AG20443 (cell line): Measurements from ENCODE around the gene GAS2.

Experiments
- DNase-seq: peaks from one replicate; pipeline ENCODE4 v3.0.0; 2012; ENCODE audit warnings: low spot score, mixed read lengths

The GAS2 gene

DNA sequence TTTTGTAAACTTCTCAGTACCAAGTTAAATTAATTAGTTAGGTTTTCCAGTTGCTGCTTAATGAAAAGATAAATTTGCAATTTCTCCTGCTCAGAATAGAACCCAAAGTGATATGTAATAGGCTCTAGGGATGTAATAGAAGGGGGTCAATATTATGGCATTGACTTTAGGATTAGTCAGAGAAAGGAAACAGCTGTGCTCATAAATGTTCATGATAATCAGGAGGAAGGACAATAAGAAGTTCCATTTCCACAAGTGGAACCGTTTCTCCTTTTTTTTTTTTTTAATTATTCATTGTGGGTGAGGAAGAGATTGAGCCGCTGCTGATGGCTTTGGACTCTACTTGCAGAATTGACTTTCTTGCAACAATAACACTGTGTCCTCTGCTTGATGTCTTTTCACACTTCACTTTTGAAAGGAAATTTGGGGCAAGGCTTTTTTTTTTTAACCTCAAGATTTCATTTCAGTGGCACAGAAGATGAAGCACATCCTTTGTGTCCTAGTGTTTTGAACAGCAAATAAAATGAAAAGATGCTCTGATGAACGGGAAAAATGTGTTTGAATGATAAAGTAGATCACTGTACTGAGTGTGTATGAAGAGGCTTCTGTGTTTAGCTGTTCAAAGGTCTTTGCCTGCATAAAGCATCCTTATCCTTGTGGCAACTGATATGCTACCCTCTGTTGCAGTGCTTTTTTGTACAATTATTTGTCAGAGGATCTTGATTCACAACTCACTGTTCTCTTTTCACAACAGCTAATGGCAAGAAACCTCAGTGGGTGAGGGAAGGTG, 62.4 kb downstream of the GAS2 start:
- no peak for DNase-seq

DNA sequence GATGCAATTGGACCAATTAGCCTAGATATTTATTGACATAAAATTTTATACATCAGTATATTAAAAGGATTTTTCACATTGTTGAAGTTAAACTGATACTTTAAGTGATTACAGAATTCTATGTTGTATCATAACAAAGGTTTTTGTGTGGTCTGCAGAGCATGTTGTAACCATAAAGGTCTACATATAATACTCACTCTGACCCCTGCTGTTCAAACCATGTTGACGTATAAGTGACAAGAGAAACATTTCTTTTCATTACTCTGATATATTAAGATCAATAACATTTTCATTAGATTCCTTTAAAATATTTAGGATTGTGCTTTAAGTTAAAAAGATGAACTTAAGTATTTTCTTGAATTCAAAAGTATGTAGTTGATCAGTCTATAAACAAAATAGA, 63.9 kb downstream of the GAS2 start:
- DNase-seq: no peak

- DNase-seq: no peak
Measured at GRCh38 chr11:22732588-22732987, 66.2 kb downstream of the GAS2 start.

DNA sequence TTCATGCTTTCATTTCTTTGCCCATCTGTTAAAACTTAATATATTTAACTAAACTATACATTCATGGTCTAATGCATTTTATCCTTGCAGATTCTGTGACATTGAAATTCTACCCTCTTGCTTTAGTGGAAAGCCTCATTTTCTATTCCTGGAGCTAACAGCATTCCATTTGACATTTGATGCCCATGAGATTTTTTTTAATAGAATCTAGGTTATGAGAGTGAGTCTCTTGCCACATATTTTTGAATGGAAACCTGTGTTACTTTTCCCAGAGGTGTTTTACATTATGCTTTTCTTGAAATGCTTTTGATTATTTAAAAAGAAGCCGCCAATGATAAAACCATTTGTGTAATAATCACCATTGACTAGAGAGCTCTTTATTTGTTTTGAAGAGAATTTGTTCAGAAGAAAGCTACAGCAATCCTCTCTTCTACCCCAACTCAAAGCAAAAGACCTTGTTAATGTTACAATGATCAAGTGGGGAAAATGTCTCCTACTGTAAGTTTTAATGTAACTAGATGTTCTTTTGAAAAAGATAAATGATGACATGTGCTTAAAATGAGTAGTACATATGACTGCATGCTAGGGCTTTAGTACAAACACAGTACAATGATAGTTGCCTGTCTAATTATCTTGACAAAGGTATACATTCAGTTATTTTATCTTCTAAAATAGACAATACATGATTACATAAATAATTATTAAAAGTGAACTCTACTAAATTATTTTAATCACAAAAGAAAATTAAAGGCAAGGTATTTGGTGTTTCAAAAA, 67.3 kb downstream of the GAS2 start:
- DNase-seq: no peak

GRCh38 chr11:22734628-22735345, 68.4 kb downstream of the GAS2 start:
- no peak for DNase-seq

- DNase-seq: no peak
Measured at GRCh38 chr11:22742157-22742613, 75.8 kb downstream of the GAS2 start.

DNA sequence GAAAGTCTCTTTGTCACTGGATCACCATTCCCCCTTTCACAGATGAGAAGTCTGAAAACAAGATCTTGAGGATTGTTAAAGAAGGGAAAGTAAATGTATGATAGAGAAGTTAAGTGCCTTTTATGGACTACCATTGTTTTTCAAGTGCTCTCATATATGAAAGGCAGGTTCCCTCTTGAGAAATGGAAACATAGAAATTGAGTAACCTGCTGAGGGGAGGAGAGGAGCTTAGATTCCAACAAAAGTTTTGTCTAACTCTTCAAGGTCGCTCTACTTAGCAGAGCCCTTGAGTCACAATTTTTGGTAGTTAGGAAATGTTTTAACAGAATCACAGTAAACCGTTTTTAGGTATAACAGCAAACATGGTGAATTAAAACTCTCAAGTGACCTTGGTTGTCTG, 83.1 kb downstream of the GAS2 start:
- no peak for DNase-seq

GRCh38 chr11:22752908-22753310, 86.5 kb downstream of the GAS2 start:
- no peak for DNase-seq

DNA sequence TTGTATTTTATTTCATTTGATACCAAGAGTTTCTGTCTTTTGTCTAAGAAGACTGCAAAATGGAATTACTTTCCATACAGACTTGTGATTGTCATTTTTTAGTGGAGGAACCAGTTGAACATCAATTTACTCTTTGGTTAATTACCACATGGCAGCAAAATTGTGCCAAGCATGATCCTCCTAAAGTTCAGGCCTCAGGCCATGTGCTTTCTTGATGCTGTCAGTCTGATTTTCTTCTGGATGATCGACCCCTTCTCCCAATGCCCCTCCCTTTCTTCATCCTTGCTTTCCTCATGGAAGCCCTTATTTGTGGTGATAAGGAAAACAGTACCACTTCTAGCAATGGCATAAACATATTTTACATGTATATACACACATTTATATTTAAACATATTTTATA, 87.0 kb downstream of the GAS2 start:
- no peak for DNase-seq

DNA sequence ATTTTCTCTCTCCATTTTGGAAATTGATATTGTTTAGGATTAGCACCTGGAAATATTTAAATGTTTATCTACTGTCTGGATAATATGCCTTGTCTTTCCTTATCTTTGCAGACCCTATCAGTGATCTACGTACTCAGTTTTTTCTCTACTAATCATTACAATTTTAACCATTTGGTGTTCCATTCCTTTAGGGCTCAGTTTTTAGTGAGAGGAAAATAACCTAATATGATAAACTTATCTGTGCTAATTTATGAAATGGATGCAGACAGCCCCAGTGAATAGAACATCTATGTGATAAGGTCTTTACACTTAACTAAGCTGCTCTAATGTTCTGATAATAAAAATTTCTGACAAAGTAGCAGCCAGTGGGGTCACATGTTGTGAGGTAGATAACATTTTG, 94.7 kb downstream of the GAS2 start:
- DNase-seq: no peak

GRCh38 chr11:22763166-22763565, 96.8 kb downstream of the GAS2 start:
- no peak for DNase-seq

- DNase-seq: no peak
Measured at GRCh38 chr11:22764735-22765134, 98.3 kb downstream of the GAS2 start.

- DNase-seq: no peak
Measured at GRCh38 chr11:22768281-22768680, 101.9 kb downstream of the GAS2 start.

GRCh38 chr11:22769081-22769480, 102.7 kb downstream of the GAS2 start:
- DNase-seq: no peak

- DNase-seq: no peak
Measured at GRCh38 chr11:22774716-22775115, 108.3 kb downstream of the GAS2 start.

- no peak for DNase-seq
Measured at GRCh38 chr11:22775248-22775647, 108.8 kb downstream of the GAS2 start.

DNA sequence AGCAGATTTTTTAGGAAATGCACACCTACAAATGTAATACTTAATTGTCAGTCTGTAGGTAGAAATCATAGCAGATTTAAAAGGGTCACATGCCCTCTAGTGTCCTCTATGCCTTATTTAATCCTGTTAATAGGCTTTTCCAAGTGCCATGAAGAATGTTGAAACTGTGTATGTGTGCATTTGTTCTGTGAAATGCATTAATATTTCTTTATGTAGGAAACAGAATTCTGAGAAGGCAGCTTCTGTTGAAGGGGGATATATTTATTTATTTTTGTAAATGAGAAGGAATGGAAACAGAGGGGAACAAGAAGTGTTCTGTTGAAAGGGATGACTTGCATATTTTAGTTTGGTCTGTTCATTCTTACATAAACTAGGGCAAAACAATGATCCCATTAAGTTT, 112.2 kb downstream of the GAS2 start:
- DNase-seq: no peak

DNA sequence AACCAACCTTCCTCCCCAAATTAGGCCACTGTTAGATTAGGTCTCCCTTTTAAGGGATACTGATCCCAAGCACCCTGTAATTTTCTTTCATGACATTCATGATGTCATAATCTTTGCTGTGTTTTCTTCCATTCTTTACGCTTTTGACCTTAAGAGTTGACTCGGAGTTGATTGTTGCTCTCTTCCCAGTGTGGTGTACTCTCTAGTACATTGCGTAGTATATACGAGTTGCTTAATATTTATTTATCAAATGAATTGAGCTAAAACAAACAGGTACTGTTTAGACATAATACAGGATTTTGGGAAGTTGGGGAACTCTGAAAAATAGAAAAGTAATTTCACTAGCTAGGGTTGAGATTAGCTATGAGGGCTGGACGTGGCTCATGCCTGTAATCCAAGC, 113.4 kb downstream of the GAS2 start:
- no peak for DNase-seq

GRCh38 chr11:22780952-22781593, 114.7 kb downstream of the GAS2 start:
- DNase-seq: no peak

GRCh38 chr11:22785251-22785650, 118.8 kb downstream of the GAS2 start:
- no peak for DNase-seq

DNA sequence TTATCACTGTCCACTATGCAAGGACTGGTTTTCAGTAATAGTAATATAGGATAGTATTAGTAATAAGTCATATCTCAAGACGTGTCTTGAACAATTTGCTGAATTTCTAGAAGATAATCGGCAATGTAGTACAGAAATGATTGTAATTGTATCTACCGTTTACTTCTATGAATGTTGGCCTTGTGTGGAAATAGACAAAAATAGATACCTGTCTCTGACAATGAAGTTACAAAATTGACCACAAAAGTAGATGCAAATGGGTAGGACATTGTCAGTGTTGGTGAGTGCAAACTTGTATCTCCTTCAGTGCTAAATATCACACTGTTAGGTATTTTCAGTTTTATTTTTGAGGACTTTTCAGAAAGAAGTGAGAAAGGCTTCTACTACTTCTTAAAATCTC, 120.1 kb downstream of the GAS2 start:
- DNase-seq: no peak

DNA sequence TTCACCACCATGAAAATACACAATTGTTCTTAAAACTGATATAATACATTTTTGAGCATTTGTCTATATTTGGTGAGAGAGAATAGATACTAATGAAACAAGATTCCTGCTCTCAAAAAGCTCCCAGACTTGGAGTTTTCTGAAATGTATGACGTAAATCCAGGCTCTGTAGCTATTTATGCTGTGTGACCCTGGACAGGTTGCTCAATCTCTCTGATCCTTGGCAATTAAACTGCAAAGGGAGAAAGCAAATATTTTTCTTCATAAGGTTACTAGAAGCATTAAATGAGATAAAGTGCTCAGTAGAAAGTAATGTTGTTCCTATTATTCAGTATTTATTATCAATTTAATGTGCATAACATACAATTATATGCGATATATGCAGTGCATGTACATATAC, 120.6 kb downstream of the GAS2 start:
- DNase-seq: no peak
